GM08714 (cell line): ENCODE measurements around the gene NLRP5.
"Not testable (repeated sequence)": the region's sequence is repeated elsewhere in the genome, so short reads cannot be mapped to it uniquely, and the experiment has no call there.

Source experiments
- H3K4me3 ChIP-seq: fragments of 200-500 bp; sonication (Bioruptor generic); 2 replicates; pipeline ENCODE4 v1.5.1; 2014; ENCODE audit warnings: mild to moderate bottlenecking, low read length, inconsistent platforms
- ZNF274 ChIP-seq: IDR thresholded peaks from 2 replicates; pipeline ENCODE4 v1.6.1; 2012; ENCODE audit warnings: mild to moderate bottlenecking, low read depth, low read length

Gene NLRP5

DNA sequence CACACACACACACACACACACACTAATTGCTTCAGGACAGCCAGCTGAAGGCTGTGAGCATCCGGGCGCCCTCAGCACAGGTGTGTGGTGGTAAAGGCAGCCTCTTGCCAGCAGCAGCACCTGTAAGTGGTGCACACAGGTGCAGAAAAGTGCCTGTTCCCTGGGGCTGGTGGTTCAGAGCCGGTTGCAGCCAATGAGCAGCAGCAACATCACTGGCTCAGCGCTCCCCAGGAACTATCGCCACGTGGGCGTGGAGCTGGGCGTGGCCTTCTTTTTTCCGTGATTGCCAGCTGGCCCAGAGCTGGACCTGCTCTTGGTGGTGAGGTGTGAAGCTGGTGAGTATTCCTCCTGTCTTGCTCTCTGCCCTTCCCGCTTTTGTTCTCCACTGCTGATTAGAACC lies at the start of gene NLRP5:
NLRP5 (plus strand) TSS at position 289 of the 400 bp plus-strand sequence.
- H3K4me3 ChIP-seq = no peak within 1 kb of the TSS
- no peak for TF ChIP-seq ZNF274

DNA sequence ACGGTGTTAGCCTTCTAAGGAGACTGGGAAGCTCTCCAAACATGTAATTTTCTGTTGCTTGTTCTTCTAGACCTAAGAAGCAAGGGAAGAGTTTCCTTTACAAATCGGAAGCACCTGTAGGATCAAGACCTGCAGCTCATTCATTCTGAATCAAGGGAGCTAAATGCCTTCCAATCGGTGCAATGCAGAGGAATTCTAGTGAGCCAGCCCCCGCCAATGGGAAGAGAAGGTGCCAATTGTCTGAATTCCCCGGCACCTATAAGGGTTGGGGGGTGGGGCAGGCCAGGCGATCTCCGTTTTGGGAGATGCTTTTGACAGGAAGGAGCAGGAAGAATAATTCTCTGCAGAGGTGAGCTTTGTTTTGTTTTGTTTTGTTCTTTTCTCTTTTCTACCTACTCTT lies 47.4 kb upstream of the NLRP5 start:
- TF ChIP-seq ZNF274 = no peak
- H3K4me3 ChIP-seq = no peak overlapping the region

DNA sequence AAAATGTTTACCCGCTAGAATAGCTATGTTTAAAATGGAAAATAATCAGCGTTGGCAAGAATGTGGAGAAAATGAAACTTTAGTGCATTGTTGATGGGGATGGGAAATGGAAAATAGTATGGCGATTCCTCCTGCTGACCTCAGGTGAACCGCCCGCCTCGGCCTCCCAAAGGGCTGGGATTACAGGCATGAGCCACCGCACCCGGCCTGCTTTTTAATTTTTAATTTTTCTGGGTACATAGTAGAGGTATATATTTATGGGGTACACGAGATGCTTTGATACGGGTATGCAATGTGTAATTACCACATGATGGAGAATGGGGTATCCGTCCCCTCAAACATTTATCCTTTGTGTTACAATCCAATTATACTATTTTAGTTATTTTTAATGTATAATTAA lies 46.3 kb upstream of the NLRP5 start:
- TF ChIP-seq ZNF274 = no peak
- H3K4me3 ChIP-seq = no peak overlapping the region

DNA sequence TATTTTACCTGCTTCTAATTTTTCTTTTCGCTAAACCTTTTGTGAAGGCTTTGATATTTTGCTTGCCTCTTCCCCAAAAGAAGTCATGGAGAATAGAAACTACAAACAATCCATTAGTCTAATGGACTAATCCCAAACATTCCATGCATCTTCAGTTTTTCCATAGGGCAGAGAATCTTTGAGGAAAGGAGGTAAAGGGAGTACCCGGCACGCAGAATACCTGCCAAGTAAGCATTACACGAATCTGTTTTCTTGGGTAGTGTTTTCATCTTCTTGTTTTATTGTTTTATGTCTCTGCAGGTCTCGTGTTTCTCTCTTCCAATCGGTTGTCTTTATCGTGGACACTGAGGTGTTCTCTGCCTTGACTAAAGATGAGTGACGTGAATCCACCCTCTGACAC lies 39.0 kb upstream of the NLRP5 start, which contains the start of gene NLRP8:
NLRP8 (plus strand) TSS at position 301 of the 400 bp plus-strand sequence.
- TF ChIP-seq ZNF274 = no peak

DNA sequence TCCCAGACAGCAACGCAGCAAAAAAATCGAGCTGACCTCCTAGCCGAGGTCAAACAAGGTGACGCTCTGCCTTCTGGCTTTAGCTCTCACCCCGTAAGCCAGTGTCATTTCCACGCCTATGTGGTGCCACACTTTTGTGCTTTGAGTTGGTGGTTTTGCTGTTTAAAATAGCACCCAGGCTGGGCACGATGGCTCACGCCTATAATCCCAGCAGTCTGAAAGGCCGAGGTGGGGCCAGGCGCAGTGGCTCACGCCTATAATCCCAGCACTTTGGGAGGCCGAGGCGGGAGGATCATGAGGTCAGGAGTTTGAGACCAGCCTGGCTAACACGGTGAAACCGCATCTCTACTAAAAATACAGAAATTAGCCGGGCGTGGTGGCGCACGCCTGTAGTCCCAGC lies 36.0 kb upstream of the NLRP5 start:
- H3K4me3 ChIP-seq = not testable (repeated sequence)

More for the DNA sequence above, 39.0 kb upstream of the NLRP5 start, which contains the start of gene NLRP8:
- H3K4me3 ChIP-seq = no peak within 1 kb of the TSS

DNA sequence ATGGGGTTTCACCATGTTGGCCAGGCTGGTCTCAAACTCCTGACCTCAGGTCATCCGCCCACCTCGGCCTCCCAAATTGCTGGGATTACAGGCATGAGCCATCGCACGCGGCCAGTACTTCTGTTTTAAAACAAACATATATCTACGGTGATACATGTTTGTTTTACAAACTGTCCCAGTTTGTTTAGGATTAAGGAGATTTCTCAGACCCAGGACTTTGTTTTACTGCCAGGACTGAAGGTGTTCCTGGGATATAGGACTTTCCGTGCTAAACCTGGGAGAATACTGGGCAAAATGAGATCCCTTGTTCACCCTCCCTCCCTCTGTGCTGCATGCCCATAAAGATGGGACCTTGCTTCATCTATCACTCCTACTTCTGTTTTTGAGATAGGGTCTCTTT lies 30.1 kb upstream of the NLRP5 start:
- H3K4me3 ChIP-seq = no peak overlapping the region
- TF ChIP-seq ZNF274 = no peak

DNA sequence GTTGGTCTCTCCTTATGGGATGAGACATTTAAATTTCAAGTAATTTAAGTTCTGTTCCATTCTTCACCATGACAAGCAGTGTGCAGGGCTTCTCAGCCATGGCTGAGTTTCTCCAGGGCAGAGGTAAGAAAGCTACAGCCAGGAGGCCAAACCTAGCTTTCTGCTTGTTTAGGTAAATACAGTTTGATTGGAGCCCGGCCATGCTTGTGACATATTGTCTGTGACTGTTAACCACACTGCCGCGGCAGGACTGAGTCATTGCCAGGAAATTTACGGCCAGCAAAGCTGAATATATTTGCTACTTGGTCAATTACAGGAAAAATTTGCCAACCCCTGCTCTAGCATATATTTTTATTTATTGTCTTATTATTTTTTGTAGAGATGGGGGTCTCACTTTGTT lies 28.2 kb upstream of the NLRP5 start:
- H3K4me3 ChIP-seq = no peak overlapping the region
- no peak for TF ChIP-seq ZNF274

DNA sequence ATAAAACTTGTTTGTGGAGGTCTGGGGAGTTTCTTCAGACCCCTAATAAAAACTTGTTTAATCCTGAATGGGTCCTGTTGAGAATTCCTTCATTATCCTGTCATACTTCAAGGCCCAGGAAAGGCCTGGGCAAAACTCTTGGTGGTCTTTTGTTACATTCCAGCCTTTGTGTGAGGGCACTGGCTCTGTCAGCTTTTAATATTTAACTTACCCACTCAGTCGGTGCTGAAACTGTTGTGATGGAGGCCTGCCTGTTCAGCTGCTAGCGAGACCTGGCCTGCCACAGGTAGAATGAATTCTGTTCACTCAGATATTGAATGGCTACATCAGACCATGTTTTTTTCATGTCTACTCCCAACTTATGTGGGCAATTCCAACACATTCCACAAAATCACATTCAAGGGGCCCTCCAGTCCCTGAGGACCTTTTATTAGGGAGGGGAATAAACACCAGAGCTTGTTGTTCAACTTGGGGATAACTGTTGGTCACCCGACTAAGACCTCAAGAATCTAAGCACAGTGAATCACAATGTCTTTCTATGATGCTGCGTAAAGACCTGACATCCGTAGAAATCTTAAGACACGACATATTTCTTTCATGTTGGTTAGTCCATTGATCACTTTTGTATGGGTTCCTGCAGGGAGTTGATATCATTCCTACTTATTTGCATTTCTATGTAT lies 26.4 kb upstream of the NLRP5 start:
- TF ChIP-seq ZNF274 = no peak
- no peak overlapping the region for H3K4me3 ChIP-seq

DNA sequence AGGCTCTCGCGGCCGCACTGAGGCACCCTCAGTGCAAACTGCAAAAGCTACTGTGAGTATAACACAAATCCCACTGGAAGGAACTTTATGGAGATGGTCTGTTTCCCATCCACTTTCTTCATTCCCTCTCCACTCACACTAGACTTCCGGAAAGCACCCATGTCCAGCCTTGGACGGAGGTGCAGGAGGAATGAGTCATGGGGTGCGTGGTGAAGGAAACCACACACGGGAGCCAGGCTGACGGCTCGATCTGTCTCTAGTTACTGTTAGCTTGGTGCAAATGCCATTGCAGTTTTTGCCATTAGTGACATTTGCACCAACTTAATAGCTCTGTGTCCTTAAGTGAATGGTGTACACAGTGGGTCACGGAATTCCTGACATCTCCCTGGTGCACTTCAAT lies 24.4 kb upstream of the NLRP5 start:
- TF ChIP-seq ZNF274 = no peak
- H3K4me3 ChIP-seq = no peak overlapping the region

DNA sequence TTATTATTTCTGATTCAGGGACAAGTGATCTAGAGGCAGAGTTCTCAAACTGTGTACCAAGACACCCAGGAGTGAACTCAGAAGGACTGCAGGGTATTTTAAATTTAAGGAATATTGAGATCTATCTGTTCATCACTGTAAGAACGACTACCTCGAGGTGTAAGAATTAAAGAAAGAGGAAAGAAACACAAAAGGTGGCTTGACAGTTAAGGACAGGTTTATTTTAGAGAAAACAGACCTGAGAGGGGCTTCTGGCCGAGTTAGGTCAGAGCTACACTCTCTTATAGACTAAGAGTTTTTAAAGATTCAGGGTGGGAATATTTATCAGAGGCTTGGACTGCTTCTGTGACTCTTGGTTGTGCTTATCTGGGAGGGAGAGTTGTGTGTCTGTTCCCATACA lies 12.6 kb upstream of the NLRP5 start:
- H3K4me3 ChIP-seq = no peak overlapping the region
- TF ChIP-seq ZNF274 = no peak

DNA sequence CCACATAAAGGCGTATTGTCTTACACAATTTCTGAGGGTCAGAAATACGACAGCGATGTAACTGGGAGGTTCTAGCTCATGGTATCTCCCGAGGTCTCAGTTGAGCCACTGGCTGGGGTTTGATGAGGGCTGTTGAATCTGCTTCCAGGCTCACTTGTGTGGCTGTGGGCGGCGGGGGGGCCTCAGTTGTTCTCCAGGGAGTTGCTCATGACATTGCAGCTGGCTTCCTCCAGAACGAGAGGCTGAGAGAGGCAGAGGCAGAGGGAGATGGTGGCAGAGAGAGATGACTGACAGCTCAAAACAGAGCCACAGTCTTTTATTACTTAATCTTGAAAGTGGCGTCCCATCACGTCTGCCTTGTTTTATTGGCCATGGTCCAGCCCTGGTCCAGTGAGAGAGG lies 6.2 kb upstream of the NLRP5 start:
- no peak for TF ChIP-seq ZNF274
- no peak overlapping the region for H3K4me3 ChIP-seq

DNA sequence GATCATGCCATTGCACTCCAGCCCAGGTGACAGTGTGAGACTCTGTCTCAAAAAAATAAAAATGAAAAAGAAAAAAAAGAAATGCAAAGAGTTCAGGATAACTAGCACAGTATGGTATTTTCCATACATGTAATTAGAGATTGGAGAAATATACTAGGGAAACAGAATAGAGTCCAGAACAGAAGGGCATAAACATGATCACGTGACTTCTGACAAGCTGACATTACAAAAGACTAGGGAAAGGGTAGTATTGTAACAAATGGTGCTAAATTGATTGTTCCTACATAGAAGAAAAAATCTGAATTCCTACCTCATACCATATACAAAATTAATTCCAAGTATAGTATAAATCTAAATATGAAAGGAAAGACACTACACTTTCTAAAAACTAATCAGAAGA lies 1.3 kb upstream of the NLRP5 start:
- TF ChIP-seq ZNF274 = no peak
- H3K4me3 ChIP-seq = no peak overlapping the region

DNA sequence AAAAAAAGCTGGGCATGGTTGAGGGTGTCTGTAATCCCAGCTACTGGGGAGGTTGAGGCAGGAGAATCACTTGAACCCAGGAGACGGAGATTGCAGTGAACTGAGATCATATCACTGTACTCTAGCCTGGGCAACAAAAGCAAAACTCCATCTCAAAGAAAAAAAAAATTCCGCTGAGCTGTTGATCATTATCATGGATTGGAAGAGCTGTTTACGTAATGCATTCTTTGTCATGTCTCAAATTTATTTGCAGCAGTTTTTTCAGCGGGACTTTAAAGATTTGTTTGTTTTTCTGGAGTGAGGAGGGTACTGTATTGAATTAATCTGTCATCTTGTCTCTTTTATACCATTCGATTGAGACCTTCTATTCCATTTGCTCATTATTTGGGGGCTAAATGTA lies 4.3 kb downstream of the NLRP5 start:
- TF ChIP-seq ZNF274 = no peak

DNA sequence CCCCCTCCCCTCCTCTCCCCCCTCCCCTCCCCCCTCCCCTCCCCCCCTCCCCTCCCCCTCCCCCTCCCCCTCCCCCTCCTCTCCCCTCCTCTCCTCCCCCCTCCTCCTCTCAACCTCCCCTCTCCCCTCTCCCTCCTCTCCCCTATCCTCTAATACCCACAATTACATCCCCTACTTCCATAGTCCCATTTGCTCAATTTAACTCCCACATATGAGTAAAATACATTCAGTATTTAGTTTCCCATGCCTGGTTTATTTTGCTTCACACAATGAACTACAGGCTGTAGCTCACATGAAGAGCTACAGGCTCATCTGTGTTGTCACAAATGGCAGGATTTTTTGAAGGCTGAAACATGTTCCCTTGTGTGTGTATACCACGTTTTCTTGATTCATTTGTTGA lies 6.9 kb downstream of the NLRP5 start:
- TF ChIP-seq ZNF274 = no peak

More for the DNA sequence above, 4.3 kb downstream of the NLRP5 start:
- no peak overlapping the region for H3K4me3 ChIP-seq

DNA sequence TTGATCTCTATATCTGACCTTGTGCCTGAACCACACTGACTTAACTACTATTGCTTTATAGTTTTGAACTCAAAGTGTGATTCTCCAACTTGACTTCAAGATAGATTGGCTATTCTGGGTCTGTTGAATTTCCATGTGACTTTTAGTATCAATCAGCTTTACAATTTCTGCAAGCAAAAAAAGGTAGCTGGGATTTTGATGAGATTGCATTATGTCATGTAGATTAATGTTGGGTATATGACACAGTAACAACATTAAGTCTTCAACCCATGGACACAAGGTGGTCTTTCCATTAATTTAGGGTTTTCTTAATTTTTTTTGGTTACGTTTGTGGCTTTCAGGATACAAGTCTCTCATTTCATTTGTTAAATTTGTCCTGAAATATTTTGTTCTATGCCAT lies 28.2 kb downstream of the NLRP5 start:
- H3K4me3 ChIP-seq = no peak overlapping the region
- no peak for TF ChIP-seq ZNF274

More for the DNA sequence above, 6.9 kb downstream of the NLRP5 start:
- H3K4me3 ChIP-seq = no peak overlapping the region

DNA sequence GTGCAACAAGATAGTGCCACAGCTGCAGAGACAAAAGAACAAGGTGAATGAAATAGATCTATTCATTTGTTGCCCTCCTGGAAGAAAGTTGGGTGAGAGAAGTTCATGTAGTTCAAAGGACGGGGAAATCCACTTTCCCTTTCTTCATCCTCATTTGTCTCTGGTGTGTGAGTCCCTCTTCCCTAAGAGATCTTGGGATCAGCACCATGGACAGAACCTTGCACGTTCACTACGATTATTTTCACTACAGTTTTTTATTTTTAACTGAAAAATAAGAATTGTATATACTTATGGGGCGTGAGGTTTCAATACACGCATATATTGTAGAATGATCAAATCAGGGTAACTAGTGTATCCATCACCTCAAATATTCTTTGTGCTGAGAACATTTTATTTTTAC lies 29.2 kb downstream of the NLRP5 start:
- H3K4me3 ChIP-seq = no peak overlapping the region
- TF ChIP-seq ZNF274 = no peak

DNA sequence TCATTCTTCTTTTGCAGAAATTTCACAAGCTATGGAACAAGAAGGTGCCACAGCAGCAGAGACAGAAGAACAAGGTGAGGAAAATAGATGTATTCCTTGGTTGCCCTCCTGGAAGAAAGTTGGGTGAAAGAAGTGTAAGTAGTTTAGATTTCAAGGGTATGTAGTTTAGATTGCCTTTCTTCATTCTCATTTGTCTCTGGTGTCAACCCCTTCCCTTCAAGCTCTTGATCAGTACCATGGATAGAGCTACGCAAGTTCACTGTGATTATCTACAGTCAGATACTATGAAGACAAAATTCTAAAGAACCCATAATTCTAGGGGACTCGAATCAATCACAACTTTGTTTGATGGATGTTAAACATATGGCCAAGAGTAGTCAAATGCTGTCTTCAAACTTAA lies 32.8 kb downstream of the NLRP5 start:
- H3K4me3 ChIP-seq = not testable (repeated sequence)

DNA sequence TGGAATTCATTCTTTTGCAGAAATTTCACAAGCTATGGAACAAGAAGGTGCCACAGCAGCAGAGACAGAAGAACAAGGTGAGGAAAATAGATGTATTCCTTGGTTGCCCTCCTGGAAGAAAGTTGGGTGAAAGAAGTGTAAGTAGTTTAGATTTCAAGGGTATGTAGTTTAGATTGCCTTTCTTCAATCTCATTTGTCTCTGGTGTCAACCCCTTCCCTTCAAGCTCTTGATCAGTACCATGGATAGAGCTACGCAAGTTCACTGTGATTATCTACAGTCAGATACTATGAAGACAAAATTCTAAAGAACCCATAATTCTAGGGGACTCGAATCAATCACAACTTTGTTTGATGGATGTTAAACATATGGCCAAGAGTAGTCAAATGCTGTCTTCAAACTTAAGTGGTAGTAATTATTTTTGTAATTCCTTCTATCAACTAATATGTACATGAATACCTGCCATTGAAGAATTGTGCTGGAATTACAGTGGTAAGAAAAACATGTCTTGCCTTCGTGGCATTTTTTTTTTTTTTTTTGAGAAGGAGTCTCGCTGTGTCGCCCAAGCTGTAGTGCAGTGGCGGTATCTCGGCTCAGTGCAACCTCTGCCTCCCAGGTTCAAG lies 33.9 kb downstream of the NLRP5 start:
- H3K4me3 ChIP-seq = not testable (repeated sequence)
